ENCODE measurements around the gene UBTD1.
"Not testable (repeated sequence)": the region's sequence is repeated elsewhere in the genome, so short reads cannot be mapped to it uniquely, and the experiment has no call there.

UBTD1 gene

DNA sequence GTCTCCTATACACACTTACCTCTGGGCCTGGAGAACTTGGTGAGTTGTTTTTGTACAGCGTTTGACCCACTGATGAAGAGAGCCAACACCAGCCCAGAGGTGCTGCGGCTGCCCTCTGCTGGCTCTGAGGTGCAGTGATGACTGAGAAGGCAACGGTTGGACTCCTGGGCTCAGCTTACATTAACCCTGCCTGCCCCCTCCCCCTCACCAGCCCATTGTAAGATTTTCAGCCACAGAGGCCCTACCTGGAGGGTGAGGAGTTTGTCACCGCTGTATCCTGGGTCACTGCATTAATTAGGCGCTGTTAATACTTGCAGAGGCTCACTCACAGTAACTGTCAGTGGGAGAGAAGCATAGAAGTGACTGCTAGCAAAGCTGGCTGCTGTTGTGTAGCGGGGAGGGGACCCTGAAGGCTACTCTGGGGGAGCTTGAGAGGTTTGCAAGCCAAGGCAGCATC lies 54.9 kb downstream of the UBTD1 start:
- Histone ChIP-seq H3K36me3 (no peaks in the 10 kb centered on the region), H3K27ac (no peak overlapping the region), H3K9me3 (no peaks in the 10 kb centered on the region), H3K4me1 (peaks cover 0 to 25% (median 7%) of the 10 kb centered on the region in 4 donors), H3K27me3 (no peaks in the 10 kb centered on the region), H3K4me3 (no peak overlapping the region)
- intact Hi-C loops (cut with DNase I; ENCODE audit: low total_unique reads), result loop anchor here (5.0 kb wide), 2 partner anchors 51 to 91 kb away; no protein-coding TSS in a partner anchor
- TF ChIP-seq, protein P1, sequence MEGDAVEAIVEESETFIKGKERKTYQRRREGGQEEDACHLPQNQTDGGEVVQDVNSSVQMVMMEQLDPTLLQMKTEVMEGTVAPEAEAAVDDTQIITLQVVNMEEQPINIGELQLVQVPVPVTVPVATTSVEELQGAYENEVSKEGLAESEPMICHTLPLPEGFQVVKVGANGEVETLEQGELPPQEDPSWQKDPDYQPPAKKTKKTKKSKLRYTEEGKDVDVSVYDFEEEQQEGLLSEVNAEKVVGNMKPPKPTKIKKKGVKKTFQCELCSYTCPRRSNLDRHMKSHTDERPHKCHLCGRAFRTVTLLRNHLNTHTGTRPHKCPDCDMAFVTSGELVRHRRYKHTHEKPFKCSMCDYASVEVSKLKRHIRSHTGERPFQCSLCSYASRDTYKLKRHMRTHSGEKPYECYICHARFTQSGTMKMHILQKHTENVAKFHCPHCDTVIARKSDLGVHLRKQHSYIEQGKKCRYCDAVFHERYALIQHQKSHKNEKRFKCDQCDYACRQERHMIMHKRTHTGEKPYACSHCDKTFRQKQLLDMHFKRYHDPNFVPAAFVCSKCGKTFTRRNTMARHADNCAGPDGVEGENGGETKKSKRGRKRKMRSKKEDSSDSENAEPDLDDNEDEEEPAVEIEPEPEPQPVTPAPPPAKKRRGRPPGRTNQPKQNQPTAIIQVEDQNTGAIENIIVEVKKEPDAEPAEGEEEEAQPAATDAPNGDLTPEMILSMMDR (IDR thresholded peaks at IDR 0.05), result peak; percentile 88
- peak; percentile 74 to 82 for DNase-seq

DNA sequence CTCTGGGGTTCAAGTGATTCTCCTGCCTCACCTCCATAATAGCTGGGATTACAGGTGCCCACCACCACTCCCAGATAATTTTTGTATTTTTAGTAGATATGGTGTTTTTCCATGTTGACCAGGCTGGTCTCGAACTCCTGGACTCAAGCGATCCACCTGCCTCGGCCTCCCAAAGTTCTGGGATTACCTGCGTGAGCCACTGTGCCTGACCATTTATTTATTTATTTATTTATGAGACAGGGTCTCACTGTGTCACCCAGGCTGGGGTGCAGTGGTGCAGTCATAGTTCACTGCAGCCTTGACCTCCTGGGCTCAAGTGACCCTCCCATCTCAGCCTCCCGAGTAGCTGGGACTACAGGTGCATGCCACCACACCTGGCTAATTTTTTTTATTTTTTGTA lies 55.6 kb downstream of the UBTD1 start:
- not testable (repeated sequence) for H3K4me3 ChIP-seq, H3K27me3 ChIP-seq, DNase-seq, H3K27ac ChIP-seq, H3K9me3 ChIP-seq, H3K36me3 ChIP-seq
- peaks cover 0 to 21% (median 5%) of the 10 kb centered on the region in 4 donors for H3K4me1 ChIP-seq
- intact Hi-C loops (cut with DNase I; ENCODE audit: low total_unique reads), result loop anchor here (5.0 kb wide), 2 partner anchors 52 to 92 kb away; no protein-coding TSS in a partner anchor

DNA sequence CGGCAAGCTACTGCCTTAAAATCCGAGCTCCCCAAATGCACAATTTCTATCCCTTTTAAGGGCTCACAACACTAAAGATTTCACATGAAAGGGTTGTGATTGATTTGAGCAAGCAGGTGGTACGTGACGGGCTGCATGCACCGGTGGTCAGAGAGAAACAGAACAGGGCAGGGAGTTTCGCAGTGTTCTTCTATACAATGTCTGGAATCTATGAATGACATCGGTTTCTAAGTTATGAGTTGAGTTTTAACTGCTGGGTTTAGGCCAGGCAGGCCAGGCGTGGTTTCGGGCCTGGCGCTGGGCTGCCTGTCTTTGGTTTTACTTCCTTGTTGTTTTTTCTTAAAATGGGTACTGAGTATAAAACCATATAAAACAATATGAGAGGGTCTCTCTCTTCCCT lies 56.8 kb downstream of the UBTD1 start:
- H3K27ac ChIP-seq; H3K4me3 ChIP-seq; H3K27me3 ChIP-seq; H3K4me1 ChIP-seq; intact Hi-C loops (cut with DNase I; ENCODE audit: low total_unique reads); H3K36me3 ChIP-seq; DNase-seq; H3K9me3 ChIP-seq: not testable (repeated sequence)

DNA sequence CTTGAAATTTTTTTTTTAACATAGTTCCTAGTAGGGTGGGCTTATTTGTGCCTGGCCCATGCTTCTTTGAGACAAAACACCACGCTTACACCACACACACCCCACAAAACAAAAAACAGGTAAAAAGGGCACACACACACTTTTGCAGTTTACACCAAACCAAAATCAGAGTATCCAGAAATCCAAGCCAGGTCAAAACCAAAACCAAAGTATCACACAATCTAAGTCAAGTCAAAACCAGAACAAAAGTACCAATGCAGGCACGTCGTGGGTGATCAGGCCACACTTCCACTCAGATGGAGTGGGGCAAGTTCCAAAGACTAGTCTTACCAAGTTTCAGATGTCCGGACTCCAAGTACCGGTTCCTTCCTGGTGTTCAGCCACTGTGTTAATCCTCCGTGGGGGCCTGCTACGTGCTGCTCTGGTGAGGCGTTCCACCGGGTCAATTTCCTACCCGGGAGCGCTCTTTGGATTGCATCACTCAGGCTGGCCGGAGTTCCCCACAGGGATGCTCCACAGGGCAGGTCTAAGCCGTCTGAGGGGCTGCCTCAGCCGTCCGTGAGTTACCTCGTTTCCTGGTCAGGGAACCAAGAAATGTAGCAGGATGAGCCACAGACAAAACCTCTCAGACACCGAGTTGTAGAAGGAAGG lies 62.1 kb downstream of the UBTD1 start:
- H3K36me3 ChIP-seq; intact Hi-C loops (cut with DNase I; ENCODE audit: low total_unique reads); H3K27ac ChIP-seq; H3K9me3 ChIP-seq; H3K4me1 ChIP-seq; H3K27me3 ChIP-seq: not testable (repeated sequence)
- peak overlapping the region in 1 of 2 donors; percentile 8 for H3K4me3 ChIP-seq
- DNase-seq, result peak; percentile 54 to 80

DNA sequence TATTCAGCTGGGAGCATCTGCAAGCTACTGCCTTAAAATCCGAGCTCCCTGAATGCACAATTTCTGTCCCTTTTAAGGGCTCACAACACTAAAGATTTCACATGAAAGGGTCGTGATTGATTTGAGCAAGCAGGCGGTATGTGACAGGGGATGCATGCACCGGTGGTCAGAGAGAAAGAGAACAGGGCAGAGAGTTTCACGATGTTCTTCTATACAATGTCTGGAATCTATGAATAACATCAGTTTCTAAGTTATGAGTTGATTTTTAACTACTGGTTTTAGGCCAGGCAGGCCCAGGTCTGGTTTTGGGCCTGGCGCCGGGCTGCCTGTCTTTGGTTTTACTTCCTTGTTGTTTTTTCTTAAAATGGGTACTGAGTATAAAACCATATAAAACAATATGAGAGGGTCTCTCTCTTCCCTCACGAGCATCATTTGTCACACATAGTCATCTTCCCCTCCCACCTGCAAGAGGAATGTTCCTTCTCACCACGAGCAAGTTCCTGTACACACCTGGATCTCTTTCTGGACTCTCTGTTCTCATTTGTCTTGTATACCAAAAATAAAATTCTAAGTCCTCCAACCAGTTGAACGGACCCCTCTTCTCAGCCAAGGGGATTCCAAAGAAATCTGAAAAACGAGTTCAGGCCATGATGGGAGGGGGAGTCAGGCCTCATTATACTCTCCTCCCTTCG lies 62.8 kb downstream of the UBTD1 start:
- H3K27ac ChIP-seq; DNase-seq; intact Hi-C loops (cut with DNase I; ENCODE audit: low total_unique reads); H3K4me1 ChIP-seq; H3K4me3 ChIP-seq; H3K27me3 ChIP-seq; H3K9me3 ChIP-seq; H3K36me3 ChIP-seq: not testable (repeated sequence)

DNA sequence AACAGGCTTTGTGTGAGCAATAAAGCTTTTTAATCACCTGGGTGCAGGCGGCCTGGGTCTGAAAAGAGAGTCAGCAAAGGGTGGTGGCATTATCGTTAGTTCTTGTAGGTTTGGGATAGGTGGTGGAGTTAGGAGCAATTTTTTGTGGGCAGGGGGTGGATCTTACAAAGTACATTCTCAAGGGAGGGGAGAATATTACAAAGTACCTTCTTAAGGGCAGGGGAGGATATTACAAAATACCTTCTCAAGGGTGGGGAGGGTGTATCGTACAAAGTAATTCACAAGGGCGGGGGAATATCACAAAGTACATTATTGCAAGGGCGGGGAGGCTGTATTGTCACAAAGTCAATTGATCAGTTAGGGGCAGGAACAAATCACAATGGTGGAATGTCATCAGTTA lies 63.6 kb downstream of the UBTD1 start:
- H3K27me3 ChIP-seq; intact Hi-C loops (cut with DNase I; ENCODE audit: low total_unique reads); DNase-seq; H3K9me3 ChIP-seq; H3K4me1 ChIP-seq; H3K4me3 ChIP-seq; H3K27ac ChIP-seq; H3K36me3 ChIP-seq: not testable (repeated sequence)

DNA sequence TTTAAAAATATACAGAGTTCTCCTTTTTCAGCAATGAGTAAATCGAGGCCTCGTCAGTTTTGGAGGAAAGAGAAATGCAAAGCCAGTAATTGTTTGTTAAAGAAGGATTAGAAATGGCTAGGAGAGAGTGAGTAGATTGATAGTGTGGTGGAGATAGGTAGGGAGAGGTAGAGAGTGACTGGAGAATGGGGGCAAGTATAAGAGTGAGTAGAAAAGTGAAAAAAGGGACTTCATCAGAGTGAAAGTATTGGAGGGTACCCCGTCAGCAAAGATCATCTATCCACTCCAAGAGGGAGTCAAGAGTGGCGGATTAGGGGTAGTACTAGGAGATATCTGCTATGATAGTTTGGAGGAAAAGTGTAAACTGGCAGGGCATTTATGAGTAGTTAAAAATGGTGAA lies 64.6 kb downstream of the UBTD1 start:
- Histone ChIP-seq H3K27ac (no peak overlapping the region), H3K27me3 (no peaks in the 10 kb centered on the region), H3K9me3 (no peaks in the 10 kb centered on the region), H3K4me1 (peaks cover 0 to 4% (median 0%) of the 10 kb centered on the region in 4 donors), H3K4me3 (no peak overlapping the region), H3K36me3 (peaks cover 0 to 6% (median 6%) of the 10 kb centered on the region in 3 donors)
- no peak for DNase-seq
- intact Hi-C loops (cut with DNase I; ENCODE audit: low total_unique reads), result no loop called here
- TF ChIP-seq, protein P1 (IDR thresholded peaks at IDR 0.05), result no peak

DNA sequence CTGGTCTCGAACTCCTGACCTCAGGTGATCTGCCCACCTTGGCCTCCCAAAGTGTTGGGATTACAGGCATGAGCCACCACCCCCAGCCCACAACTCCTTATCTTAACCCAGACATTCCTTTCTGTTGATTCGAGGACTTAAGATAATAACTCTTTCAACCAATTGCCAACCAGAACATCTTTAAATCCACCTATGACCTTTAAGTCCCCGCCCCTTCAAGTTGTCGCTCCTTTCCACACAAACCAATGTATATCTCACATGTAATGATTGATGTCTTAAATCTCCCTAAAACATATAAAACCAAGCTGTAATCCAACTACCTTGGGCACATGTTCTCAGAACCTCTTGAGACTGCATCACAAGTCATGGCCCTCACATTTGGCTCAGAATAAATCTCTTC lies 66.1 kb downstream of the UBTD1 start:
- no peaks in the 10 kb centered on the region for H3K9me3 ChIP-seq
- DNase-seq, result no peak
- H3K36me3 ChIP-seq, result peaks cover 0 to 21% (median 21%) of the 10 kb centered on the region in 3 donors
- H3K27ac ChIP-seq, result no peak overlapping the region
- H3K27me3 ChIP-seq, result no peaks in the 10 kb centered on the region
- TF ChIP-seq, protein P1 (IDR thresholded peaks at IDR 0.05), result no peak
- intact Hi-C loops (cut with DNase I; ENCODE audit: low total_unique reads), result no loop called here
- no peak overlapping the region for H3K4me3 ChIP-seq
- peaks cover 0 to 4% (median 0%) of the 10 kb centered on the region in 4 donors for H3K4me1 ChIP-seq
